ENCODE measurements around the gene ZNF318. TPM values are rescaled to one million over a fixed set of nuclear protein-coding genes. Genes with fewer than 3 reads are reported as not detected.

Gene ZNF318, protein sequence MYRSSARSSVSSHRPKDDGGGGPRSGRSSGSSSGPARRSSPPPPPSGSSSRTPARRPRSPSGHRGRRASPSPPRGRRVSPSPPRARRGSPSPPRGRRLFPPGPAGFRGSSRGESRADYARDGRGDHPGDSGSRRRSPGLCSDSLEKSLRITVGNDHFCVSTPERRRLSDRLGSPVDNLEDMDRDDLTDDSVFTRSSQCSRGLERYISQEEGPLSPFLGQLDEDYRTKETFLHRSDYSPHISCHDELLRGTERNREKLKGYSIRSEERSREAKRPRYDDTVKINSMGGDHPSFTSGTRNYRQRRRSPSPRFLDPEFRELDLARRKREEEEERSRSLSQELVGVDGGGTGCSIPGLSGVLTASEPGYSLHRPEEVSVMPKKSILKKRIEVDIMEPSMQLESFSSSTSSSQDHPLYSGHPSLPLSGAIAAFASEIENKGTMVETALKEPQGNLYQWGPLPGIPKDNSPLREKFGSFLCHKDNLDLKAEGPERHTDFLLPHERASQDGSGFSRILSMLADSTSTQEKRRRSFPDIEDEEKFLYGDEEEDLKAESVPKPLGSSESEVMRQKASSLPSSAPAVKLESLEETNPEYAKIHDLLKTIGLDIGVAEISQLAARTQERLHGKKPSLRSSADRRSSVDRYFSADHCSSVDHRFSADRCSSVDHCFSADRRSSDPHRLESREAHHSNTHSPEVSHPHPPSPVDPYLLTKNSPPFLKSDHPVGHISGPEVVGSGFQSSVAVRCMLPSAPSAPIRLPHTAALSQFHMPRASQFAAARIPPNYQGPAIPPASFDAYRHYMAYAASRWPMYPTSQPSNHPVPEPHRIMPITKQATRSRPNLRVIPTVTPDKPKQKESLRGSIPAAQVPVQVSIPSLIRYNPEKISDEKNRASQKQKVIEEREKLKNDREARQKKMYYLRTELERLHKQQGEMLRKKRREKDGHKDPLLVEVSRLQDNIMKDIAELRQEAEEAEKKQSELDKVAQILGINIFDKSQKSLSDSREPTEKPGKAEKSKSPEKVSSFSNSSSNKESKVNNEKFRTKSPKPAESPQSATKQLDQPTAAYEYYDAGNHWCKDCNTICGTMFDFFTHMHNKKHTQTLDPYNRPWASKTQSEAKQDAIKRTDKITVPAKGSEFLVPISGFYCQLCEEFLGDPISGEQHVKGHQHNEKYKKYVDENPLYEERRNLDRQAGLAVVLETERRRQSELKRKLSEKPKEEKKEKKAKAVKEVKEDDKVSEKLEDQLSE (N-terminal part only)
- total RNA-seq (2022; extraction: Qiagen RNA extraction; ENCODE audit: low read depth), result 4.3 to 5.9 TPM (median 5.6 TPM) in 5 replicates

GRCh38 chr6:43369174-43370002 is at the start of gene ZNF318:
Gene ZNF318, minus strand, starts transcription at chr6:43369647. Its CDS starts 282 bp downstream, at chr6:43369365.

DNA sequence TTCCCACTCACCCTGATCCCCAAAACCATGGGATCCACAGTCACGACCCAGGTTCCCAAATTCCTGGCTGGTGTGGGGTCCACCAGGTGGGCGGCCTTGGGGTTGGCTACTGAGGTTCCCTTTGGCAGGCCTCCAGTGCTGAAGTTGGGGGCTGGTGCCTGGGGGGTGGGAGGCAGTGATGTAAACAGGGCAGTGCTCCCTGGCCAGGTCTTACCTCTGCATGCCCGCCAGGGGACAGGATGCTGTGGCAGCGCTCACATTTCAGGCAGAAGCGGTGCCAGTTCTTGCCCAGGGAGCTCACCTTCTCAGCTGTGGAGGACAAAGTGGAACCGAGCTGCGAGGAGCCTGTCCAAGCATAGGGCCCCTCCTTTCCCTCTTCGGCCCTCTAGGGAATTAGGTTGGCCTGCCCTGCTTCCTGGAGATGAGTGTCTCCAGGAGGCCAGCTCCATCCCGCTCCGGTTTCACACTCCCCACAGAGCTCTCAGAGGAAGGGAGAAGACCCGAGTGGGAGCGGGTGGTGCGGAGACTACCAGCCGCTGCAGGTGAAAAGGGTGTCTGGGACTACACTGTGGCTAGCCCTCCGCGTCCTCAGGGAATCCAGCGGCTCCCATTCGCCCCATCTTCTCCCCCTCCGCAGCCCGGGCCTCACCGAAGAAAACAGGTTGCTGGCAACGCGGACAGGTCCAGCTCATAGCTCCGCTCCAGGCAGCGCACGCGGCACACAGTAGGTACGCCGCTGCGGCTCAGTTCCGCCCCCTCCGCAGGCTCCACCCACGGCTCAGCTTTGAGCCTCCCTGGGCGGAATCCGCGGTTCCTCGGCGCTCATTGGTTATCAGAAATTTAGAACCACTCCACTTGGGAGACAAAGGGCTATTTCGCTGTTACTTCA is 61.1 kb downstream of the ZNF318 start, which contains the start of gene CRIP3:
Gene CRIP3 (minus strand): TSS at position 726 of the 889 bp plus-strand sequence. CDS start 34 bp downstream, at position 692.

DNA sequence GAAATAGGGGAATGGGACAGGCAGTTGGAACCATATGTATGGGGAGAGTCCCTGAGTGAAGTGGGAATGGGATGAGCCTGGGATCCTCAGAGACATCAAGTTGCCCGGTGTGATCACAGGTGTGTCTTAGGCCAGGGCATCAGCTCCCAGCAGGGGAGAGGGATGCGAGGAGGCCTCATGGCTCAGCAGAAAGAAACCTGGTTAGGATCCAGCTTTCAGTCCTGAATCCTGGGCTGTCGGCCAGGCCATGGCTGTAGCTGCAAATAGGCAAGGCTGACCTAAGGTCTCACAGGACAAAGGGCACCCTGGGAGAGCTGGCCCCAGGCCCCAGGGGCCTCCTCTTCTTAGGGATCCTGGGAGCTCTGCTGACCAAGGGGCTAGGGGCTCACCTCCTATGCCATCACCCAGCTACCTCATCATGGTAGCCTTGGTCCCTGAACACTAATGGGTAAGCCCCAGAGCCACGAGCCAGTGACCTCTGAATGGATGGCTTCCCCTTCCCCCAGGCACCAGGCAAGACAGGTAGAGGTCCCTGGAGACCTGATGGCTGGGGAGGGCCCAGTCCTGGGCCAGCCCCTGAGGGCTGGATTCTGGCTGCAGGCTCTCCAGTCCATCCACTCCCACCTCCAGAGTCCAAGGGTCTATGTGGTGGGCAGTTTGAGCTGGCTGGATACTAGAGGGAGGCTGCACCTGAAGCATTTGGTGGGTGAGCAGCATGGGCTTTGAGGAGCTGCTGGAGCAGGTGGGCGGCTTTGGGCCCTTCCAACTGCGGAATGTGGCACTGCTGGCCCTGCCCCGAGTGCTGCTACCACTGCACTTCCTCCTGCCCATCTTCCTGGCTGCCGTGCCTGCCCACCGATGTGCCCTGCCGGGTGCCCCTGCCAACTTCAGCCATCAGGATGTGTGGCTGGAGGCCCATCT is 71.5 kb downstream of the ZNF318 start, which contains the start of gene SLC22A7:
Gene SLC22A7 (plus strand): TSS at position 617 of the 921 bp plus-strand sequence. CDS start 99 bp downstream, at position 716.

Other genes with a start within 250 kb of the ZNF318 start
- gene SRF, start 198.4 kb downstream of the ZNF318 start, total RNA-seq (2022; extraction: Qiagen RNA extraction; ENCODE audit: low read depth), result 13.4 to 18.9 TPM (median 17.6 TPM) in 5 replicates
- gene CUL9, start 187.5 kb downstream of the ZNF318 start, total RNA-seq (2022; extraction: Qiagen RNA extraction; ENCODE audit: low read depth), result 7.4 to 9.8 TPM (median 8.6 TPM) in 5 replicates
- 68.3 to 104 TPM (median 95.7 TPM) in 5 replicates for gene DNPH1, start 140.2 kb downstream of the ZNF318 start, total RNA-seq (2022; extraction: Qiagen RNA extraction; ENCODE audit: low read depth)
- 0.03 to 0.08 TPM (median 0.06 TPM) in 4 of 5 replicates, not detected in the other for gene TTBK1, start 126.2 kb downstream of the ZNF318 start, total RNA-seq (2022; extraction: Qiagen RNA extraction; ENCODE audit: low read depth)
- gene SLC22A7, start 71.4 kb downstream of the ZNF318 start, total RNA-seq (2022; extraction: Qiagen RNA extraction; ENCODE audit: low read depth), result not detected in 5 replicates
- 0.20 to 0.62 TPM (median 0.57 TPM) in 5 replicates for gene CRIP3, start 60.8 kb downstream of the ZNF318 start, total RNA-seq (2022; extraction: Qiagen RNA extraction; ENCODE audit: low read depth)
- 9.4 to 11.9 TPM (median 9.4 TPM) in 5 replicates for gene ABCC10, start 57.9 kb upstream of the ZNF318 start, total RNA-seq (2022; extraction: Qiagen RNA extraction; ENCODE audit: low read depth)
- 2.7 to 7.1 TPM (median 5.8 TPM) in 5 replicates for gene DLK2, start 85.9 kb upstream of the ZNF318 start, total RNA-seq (2022; extraction: Qiagen RNA extraction; ENCODE audit: low read depth)
- 16.2 to 21.4 TPM (median 20.3 TPM) in 5 replicates for gene TJAP1, start 107.9 kb upstream of the ZNF318 start, total RNA-seq (2022; extraction: Qiagen RNA extraction; ENCODE audit: low read depth)
- 0.51 to 1.4 TPM (median 1.1 TPM) in 5 replicates for gene LRRC73, start 140.7 kb upstream of the ZNF318 start, total RNA-seq (2022; extraction: Qiagen RNA extraction; ENCODE audit: low read depth)
- 58.3 to 70.4 TPM (median 68.9 TPM) in 5 replicates for gene YIPF3, start 147.3 kb upstream of the ZNF318 start, total RNA-seq (2022; extraction: Qiagen RNA extraction; ENCODE audit: low read depth)
- gene POLR1C, start 147.4 kb upstream of the ZNF318 start, total RNA-seq (2022; extraction: Qiagen RNA extraction; ENCODE audit: low read depth), result 48.5 to 61.1 TPM (median 52.6 TPM) in 5 replicates
- gene XPO5, start 206.4 kb upstream of the ZNF318 start, total RNA-seq (2022; extraction: Qiagen RNA extraction; ENCODE audit: low read depth), result 27.2 to 32.0 TPM (median 29.3 TPM) in 5 replicates
- 7.9 to 10.0 TPM (median 8.7 TPM) in 5 replicates for gene POLH, start 206.5 kb upstream of the ZNF318 start, total RNA-seq (2022; extraction: Qiagen RNA extraction; ENCODE audit: low read depth)

All from A549 treated with CpdA at 1 μM for 4 hours (cell line).